ENCODE measurements around the gene ERC1.

ERC1 gene

GRCh38 chr12:990661-991349 lies at the start of gene ERC1:
TSS of gene ERC1 (plus strand) at chr12:991223. CDS start at chr12:1027904, 36,681 bp downstream.
- peak; percentile 92 for DNase-seq

GRCh38 chr12:943051-943450 lies 48.0 kb upstream of the ERC1 start:
- DNase-seq = no peak

- DNase-seq = no peak
These were observed 46.8 kb upstream of the ERC1 start for GRCh38 chr12:944211-944610.

GRCh38 chr12:946212-946611 lies 44.8 kb upstream of the ERC1 start:
- no peak for DNase-seq

GRCh38 chr12:946631-947030 lies 44.4 kb upstream of the ERC1 start:
- peak; percentile 15 for DNase-seq

- DNase-seq = no peak
These were observed 42.8 kb upstream of the ERC1 start for GRCh38 chr12:948238-948637.

- DNase-seq = peak; percentile 99
These were observed 41.4 kb upstream of the ERC1 start, which contains the start of gene RAD52 for GRCh38 chr12:949453-950191. TSS of gene RAD52 (minus strand) at chr12:949694. CDS start at chr12:933058, 16,636 bp downstream.

GRCh38 chr12:951176-951575 lies 39.8 kb upstream of the ERC1 start:
- no peak for DNase-seq

GRCh38 chr12:953776-954175 lies 37.2 kb upstream of the ERC1 start:
- peak; percentile 86 for DNase-seq

GRCh38 chr12:954741-955140 lies 36.3 kb upstream of the ERC1 start:
- peak; percentile 58 for DNase-seq

- DNase-seq = no peak
These were observed 35.1 kb upstream of the ERC1 start for GRCh38 chr12:955939-956338.

- DNase-seq = no peak
These were observed 32.4 kb upstream of the ERC1 start for GRCh38 chr12:958588-959123.

- no peak for DNase-seq
These were observed 24.3 kb upstream of the ERC1 start for GRCh38 chr12:966724-967123.

- no peak for DNase-seq
These were observed 23.4 kb upstream of the ERC1 start for GRCh38 chr12:967641-968040.

GRCh38 chr12:968545-968944 lies 22.5 kb upstream of the ERC1 start:
- no peak for DNase-seq

GRCh38 chr12:969821-970220 lies 21.2 kb upstream of the ERC1 start:
- DNase-seq = no peak

- no peak for DNase-seq
These were observed 19.0 kb upstream of the ERC1 start for GRCh38 chr12:971991-972390.

GRCh38 chr12:974271-974862 lies 16.7 kb upstream of the ERC1 start:
- DNase-seq = no peak

- no peak for DNase-seq
These were observed 14.4 kb upstream of the ERC1 start for GRCh38 chr12:976644-977043.

- no peak for DNase-seq
These were observed 13.9 kb upstream of the ERC1 start for GRCh38 chr12:977156-977555.

GRCh38 chr12:979349-979748 lies 11.7 kb upstream of the ERC1 start:
- DNase-seq = no peak

- DNase-seq = no peak
These were observed 9.7 kb upstream of the ERC1 start for GRCh38 chr12:981176-981828.

GRCh38 chr12:981961-982360 lies 9.1 kb upstream of the ERC1 start:
- no peak for DNase-seq
